HUES6 (cell line): ENCODE measurements around the gene ANKRD11.

Experiments
- H3K27ac ChIP-seq: 2 replicates; pipeline ENCODE4 v1.7.0; 2013; ENCODE audit warnings: low read depth, mild to moderate bottlenecking, low read length, inconsistent platforms
- H3K27me3 ChIP-seq: 2 replicates; pipeline ENCODE4 v1.6.1; 2013; ENCODE audit warnings: low read length; ENCODE audit not compliant: control insufficient read depth, insufficient read depth
- H3K36me3 ChIP-seq: 2 replicates; pipeline ENCODE4 v1.6.1; 2013; ENCODE audit warnings: low read length; ENCODE audit not compliant: control insufficient read depth, insufficient read depth
- H3K4me1 ChIP-seq: 2 replicates; pipeline ENCODE4 v1.6.1; 2013; ENCODE audit warnings: low read length; ENCODE audit not compliant: control insufficient read depth, insufficient read depth
- H3K4me3 ChIP-seq: 2 replicates; pipeline ENCODE4 v1.5.1; 2013; ENCODE audit warnings: low read depth, low read length
- H3K9ac ChIP-seq: one replicate; pipeline ENCODE4 v1.6.1; 2013; ENCODE audit warnings: mild to moderate bottlenecking, low read length
- H3K9me3 ChIP-seq: 2 replicates; pipeline ENCODE4 v1.6.1; 2013; ENCODE audit warnings: low read depth, low read length; ENCODE audit not compliant: control insufficient read depth, insufficient read depth

Gene ANKRD11

DNA sequence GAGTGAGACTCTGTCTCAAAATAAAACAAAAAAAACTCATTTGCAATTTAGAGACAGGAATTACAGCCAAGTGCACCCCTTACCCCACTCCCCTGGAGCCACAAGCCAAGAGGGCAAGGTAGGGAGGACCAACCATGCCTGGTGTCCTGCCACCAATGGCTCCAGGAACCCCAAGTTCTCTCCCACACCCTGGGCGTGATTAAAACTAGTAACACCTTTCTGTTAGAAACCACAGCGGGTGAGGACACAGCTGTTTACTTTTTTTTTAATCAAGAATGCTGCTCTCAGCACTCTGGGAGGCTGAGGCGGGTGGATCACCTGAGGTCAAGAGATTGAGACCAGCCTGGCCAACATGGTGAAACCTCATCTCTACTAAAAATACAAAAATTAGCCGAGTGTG lies 38.1 kb downstream of the ANKRD11 start:
- no peaks in the 10 kb centered on the region for H3K27me3 ChIP-seq
- H3K36me3 ChIP-seq: no peaks in the 10 kb centered on the region
- no peak overlapping the region for H3K27ac ChIP-seq
- peaks cover 21% of the 10 kb centered on the region for H3K4me1 ChIP-seq
- no peak overlapping the region for H3K9ac ChIP-seq
- no peaks in the 10 kb centered on the region for H3K9me3 ChIP-seq
- no peak overlapping the region for H3K4me3 ChIP-seq

DNA sequence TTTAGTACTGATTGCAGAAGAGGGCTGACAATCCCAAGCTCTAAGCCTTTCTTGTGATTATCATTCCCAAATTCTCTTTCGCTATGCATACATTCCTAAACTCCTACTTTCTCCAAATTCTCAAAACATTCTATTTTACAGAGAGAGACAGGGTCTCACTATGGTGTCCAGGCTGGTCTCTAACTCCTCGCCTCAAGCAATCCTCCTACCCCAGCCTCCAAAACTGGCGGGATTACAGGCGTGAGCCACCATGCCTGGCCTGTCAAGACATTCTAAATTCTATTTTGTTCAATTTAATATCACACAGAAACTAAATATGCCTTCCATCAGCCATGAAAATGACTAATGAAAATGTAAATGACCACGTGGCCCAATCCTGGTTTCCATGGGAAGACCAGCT lies 39.8 kb downstream of the ANKRD11 start:
- Histone ChIP-seq H3K27me3 (no peaks in the 10 kb centered on the region), H3K36me3 (no peaks in the 10 kb centered on the region), H3K9ac (no peak overlapping the region), H3K4me1 (peaks cover 33% of the 10 kb centered on the region), H3K4me3 (no peak overlapping the region), H3K27ac (no peak overlapping the region), H3K9me3 (no peaks in the 10 kb centered on the region)

DNA sequence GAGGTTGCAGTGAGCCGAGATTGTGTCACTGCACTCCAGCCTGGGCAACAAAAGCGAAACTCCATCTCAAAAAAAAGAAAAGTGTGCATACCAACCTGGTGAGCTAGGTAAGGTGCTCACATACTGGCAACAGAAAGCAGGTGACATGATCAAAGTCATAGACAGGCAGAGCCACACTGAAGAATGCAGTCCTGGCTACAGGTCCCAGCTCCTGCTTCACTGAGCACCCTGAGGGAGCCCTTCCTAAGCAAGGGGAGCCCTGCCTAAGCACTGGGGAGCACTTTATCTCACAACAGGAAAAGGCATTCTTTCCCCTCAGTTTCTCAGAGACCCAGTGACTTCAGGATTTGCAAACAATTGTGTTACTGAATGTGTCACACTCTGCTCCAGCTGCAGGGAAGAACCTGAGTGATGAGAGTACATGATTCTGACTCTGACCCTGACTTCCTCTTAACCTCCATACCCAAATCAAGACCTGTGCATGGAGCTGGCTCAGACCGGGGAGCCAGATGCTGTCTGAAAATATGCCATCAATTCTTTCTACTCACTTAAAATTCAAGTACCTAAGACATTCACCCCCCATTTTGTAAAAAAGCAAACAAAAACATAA lies 40.5 kb downstream of the ANKRD11 start:
- Histone ChIP-seq H3K4me1 (peaks cover 40% of the 10 kb centered on the region), H3K27ac (no peak overlapping the region), H3K9ac (no peak overlapping the region), H3K9me3 (no peaks in the 10 kb centered on the region), H3K27me3 (no peaks in the 10 kb centered on the region), H3K36me3 (no peaks in the 10 kb centered on the region), H3K4me3 (no peak overlapping the region)

DNA sequence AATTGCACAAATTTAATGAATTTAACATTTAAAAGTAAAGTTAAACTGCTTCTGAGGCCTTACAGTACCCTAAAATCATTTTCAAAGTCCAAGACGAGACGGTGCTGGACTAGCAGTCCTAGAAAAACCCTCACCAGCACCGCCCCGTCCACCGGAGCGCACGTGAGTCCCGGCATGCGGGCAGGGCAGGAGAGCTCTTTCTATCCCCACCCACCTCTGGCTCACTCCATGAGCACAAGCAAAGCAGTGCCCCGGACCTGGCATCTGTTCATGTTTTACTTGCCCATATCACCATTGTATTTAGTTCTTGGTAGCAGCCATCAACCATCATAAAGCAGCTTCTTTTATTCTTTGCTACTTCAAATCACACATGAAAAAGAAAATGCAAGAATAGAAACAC lies 41.7 kb downstream of the ANKRD11 start:
- Histone ChIP-seq H3K4me3 (no peak overlapping the region), H3K27me3 (no peaks in the 10 kb centered on the region), H3K9me3 (no peaks in the 10 kb centered on the region), H3K9ac (no peak overlapping the region), H3K27ac (no peak overlapping the region), H3K36me3 (no peaks in the 10 kb centered on the region), H3K4me1 (peaks cover 46% of the 10 kb centered on the region)

DNA sequence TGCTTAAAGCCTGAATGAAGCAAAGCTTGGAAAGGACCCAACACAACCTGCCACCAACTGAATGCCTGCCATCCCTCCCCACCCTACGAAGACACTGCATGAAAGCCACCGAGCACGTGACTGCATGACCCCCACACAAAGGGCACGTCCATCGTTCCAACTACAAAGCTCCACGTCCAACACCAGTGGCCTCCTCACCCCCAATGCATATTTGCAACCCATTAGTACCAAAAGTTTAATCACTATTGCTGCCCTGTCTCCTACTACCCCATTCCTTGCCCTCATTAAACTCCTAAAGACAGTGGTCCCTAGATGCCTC lies 43.4 kb downstream of the ANKRD11 start:
- no peaks in the 10 kb centered on the region for H3K9me3 ChIP-seq
- H3K9ac ChIP-seq: no peak overlapping the region
- H3K27ac ChIP-seq: no peak overlapping the region
- H3K27me3 ChIP-seq: no peaks in the 10 kb centered on the region
- no peak overlapping the region for H3K4me3 ChIP-seq
- peaks cover 61% of the 10 kb centered on the region for H3K4me1 ChIP-seq
- no peaks in the 10 kb centered on the region for H3K36me3 ChIP-seq

DNA sequence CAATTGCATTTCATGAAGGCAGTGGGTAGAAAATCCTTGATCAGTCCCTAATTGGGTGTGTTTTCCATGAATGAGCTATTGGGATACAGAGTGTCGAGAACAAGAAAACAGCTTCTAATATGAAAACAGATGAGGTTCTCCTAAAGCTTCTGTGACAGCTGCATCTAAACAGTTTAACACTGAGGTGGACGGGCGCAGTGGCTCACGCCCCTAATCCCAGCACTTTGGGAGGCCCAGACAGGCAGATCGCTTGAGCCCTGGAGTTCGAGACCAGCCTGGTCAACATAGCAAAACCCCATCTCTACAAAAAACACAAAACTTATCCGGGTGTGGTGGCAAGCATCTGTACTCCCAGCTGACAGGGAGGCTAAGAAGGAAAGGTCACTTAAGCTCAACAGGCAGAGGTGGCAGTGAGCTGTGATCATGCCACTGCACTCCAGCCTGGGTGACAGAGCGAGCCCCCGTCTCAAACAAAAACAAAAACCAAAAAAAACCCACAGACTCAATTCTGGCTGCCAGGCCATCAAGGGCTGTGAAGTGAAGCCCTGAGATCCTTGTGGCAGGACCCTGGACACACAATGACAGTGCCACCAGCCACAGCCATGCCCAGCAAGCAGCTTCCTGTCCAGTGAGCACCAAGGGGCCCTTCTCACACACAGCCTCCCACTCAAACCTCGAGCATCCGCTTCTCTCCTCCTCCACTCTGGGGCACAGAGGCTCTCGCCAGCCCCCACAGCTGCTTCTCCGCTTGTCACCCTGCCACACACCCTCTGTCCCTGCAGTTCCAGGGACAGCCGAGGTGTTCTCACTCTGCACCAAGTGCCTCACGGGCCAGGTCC lies 44.0 kb downstream of the ANKRD11 start:
- Histone ChIP-seq H3K27me3 (no peaks in the 10 kb centered on the region), H3K4me3 (no peak overlapping the region), H3K9me3 (no peaks in the 10 kb centered on the region), H3K4me1 (peaks cover 57% of the 10 kb centered on the region), H3K36me3 (no peaks in the 10 kb centered on the region), H3K27ac (no peak overlapping the region), H3K9ac (no peak overlapping the region)

DNA sequence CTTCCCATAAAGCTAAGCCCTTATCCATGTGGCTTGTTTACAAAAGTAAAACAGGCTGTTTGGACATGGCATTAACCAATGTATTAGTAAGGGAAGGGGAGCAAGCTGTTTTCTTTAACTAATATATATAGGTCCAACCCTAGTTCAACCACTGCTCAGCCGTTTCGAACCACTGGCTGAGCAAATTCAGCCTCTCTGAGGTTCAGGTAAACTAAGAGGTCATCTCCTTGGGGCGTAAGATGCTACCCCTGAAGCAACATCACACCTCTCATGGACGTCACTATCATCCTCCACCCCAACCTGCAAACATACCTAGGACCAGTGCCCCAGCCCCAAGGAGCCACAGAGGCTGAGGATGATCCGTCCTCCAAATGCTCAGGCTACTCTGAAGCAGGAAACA lies 45.2 kb downstream of the ANKRD11 start:
- Histone ChIP-seq H3K36me3 (no peaks in the 10 kb centered on the region), H3K27me3 (no peaks in the 10 kb centered on the region), H3K9ac (no peak overlapping the region), H3K4me1 (peaks cover 56% of the 10 kb centered on the region), H3K27ac (no peak overlapping the region), H3K4me3 (no peak overlapping the region), H3K9me3 (no peaks in the 10 kb centered on the region)

DNA sequence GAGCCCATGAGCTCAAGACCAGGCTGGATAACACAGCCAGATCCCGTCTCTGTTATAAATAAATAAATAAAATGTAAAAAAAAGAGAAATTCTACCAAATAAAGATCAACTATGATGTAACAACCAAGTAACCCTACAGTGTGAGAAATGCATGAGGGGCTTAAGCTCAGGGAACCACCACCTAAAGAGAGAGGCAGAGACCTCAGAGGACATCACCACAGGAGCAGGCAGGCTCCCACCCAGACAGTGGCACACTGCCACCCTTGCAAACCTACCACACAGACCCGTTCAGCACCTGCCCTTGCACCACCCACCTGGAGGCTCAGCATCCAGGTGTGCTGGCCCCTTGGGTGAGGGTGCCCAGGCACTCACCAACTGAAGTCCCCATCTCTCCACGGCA lies 45.6 kb downstream of the ANKRD11 start:
- H3K9me3 ChIP-seq: no peaks in the 10 kb centered on the region
- H3K9ac ChIP-seq: no peak overlapping the region
- H3K27me3 ChIP-seq: no peaks in the 10 kb centered on the region
- no peak overlapping the region for H3K4me3 ChIP-seq
- no peaks in the 10 kb centered on the region for H3K36me3 ChIP-seq
- H3K27ac ChIP-seq: no peak overlapping the region
- peaks cover 52% of the 10 kb centered on the region for H3K4me1 ChIP-seq

DNA sequence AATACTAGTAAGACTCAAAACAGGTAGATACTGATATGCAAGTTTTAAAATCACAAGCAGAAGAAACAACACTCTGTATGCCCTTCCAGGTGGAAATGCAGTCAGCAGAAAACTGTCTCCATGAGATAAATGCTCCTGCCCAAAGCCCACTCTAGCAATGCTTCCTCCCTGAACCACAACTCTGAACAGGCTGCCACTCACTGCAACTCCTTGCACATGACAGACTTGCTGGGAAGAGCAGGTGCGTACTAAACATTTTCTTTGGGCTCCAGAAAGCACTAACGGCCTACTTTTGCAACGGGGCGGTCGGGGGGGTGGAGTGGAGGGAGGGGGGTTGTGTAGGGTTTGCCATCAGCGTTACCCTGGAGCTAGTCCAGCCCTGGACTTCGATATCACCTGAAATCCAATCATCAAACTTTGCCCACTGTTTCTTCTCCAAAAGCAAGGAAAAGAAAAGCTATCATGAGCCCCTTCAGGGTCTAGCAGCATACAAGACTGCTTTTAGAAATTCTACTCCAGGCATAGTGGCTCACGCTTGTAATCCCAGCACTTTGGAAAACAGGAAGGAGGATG lies 46.1 kb downstream of the ANKRD11 start:
- H3K9me3 ChIP-seq: no peaks in the 10 kb centered on the region
- no peaks in the 10 kb centered on the region for H3K27me3 ChIP-seq
- no peaks in the 10 kb centered on the region for H3K36me3 ChIP-seq
- H3K4me1 ChIP-seq: peaks cover 51% of the 10 kb centered on the region
- H3K27ac ChIP-seq: no peak overlapping the region
- no peak overlapping the region for H3K9ac ChIP-seq
- no peak overlapping the region for H3K4me3 ChIP-seq

DNA sequence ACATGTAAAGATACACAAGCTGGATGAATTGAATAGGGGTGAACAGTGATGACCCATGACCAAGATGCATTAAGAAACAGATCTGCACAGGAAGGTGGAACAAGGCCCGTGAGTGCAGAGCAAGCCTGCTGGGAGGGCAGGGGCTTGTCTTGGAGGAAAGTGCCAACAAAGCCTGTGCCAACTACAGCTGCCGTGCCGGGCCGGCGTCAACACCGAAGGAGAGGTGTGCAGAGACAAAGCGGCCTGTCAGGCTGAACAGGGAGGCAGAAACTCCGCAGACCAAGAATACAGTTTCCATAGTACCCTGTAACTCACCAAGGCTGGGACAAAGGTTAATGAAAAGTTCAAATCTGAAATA lies 46.7 kb downstream of the ANKRD11 start:
- no peaks in the 10 kb centered on the region for H3K27me3 ChIP-seq
- H3K4me3 ChIP-seq: no peak overlapping the region
- peaks cover 51% of the 10 kb centered on the region for H3K4me1 ChIP-seq
- H3K9ac ChIP-seq: no peak overlapping the region
- no peak overlapping the region for H3K27ac ChIP-seq
- no peaks in the 10 kb centered on the region for H3K9me3 ChIP-seq
- H3K36me3 ChIP-seq: no peaks in the 10 kb centered on the region

DNA sequence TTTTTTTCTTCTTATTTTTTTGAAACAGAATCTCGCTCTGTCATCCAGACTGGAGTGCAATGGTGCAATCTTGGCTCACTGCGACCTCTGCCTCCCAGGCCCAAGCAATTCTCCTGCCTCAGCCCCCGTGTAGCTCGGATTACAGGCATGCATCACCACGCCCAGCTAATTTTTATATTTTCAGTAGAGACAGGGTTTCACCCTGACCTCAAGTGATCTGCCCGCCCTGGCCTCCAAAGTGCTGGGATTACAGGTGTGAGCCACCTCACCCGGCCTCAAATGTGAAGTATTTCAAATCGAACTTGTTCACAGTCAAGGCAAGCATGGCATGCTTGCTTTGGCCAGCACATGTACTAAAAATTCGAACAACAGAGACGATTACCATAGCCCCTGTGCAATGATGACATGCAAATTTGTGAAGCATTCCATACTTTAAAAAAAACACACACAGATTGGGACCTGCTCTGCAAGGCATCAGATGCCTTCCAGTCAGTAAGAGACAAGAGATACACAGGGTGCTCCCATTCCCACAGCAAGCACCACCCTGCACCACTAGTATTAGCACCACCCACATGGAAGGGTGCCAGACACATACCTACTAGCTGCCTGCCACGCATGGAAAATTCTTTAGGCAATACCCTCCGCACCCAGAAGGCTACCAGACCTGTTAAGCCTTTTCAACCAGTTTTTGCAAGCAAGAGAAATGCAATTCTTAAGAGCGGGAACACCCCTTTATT lies 47.2 kb downstream of the ANKRD11 start:
- Histone ChIP-seq H3K9ac (no peak overlapping the region), H3K4me3 (no peak overlapping the region), H3K4me1 (peaks cover 51% of the 10 kb centered on the region), H3K9me3 (no peaks in the 10 kb centered on the region), H3K27ac (no peak overlapping the region), H3K27me3 (no peaks in the 10 kb centered on the region), H3K36me3 (no peaks in the 10 kb centered on the region)
